ENCODE measurements around the gene AQP5.

AQP5 gene

GRCh38 chr12:49942921-49943624 lies 18.6 kb upstream of the AQP5 start:
- no peak for TF ChIP-seq CTCF (IDR thresholded peaks at IDR 0.05; ENCODE audit: low read depth, low read length)
- DNase-seq (ENCODE audit: extremely low read depth, low read depth), result no peak

- no peak for TF ChIP-seq CTCF (IDR thresholded peaks at IDR 0.05; ENCODE audit: low read depth, low read length)
These were observed 18.1 kb upstream of the AQP5 start for GRCh38 chr12:49943625-49943960.

GRCh38 chr12:49944046-49944445 lies 17.6 kb upstream of the AQP5 start:
- TF ChIP-seq CTCF (IDR thresholded peaks at IDR 0.05; ENCODE audit: low read depth, low read length), result no peak
- DNase-seq (ENCODE audit: extremely low read depth, low read depth), result no peak

More at GRCh38 chr12:49943625-49943960, 18.1 kb upstream of the AQP5 start:
- no peak for DNase-seq (ENCODE audit: extremely low read depth, low read depth)

GRCh38 chr12:49944718-49945117 lies 17.0 kb upstream of the AQP5 start:
- no peak for TF ChIP-seq CTCF (IDR thresholded peaks at IDR 0.05; ENCODE audit: low read depth, low read length)

GRCh38 chr12:49945394-49946080 lies 16.1 kb upstream of the AQP5 start:
- DNase-seq (ENCODE audit: extremely low read depth, low read depth), result peak; percentile 22
- peak; percentile 97 for TF ChIP-seq CTCF (IDR thresholded peaks at IDR 0.05; ENCODE audit: low read depth, low read length)

More at GRCh38 chr12:49944718-49945117, 17.0 kb upstream of the AQP5 start:
- DNase-seq (ENCODE audit: extremely low read depth, low read depth), result no peak

- no peak for TF ChIP-seq CTCF (IDR thresholded peaks at IDR 0.05; ENCODE audit: low read depth, low read length)
- no peak for DNase-seq (ENCODE audit: extremely low read depth, low read depth)
These were observed 15.6 kb upstream of the AQP5 start for GRCh38 chr12:49946086-49946485.

GRCh38 chr12:49946497-49946896 lies 15.2 kb upstream of the AQP5 start:
- TF ChIP-seq CTCF (IDR thresholded peaks at IDR 0.05; ENCODE audit: low read depth, low read length), result no peak
- DNase-seq (ENCODE audit: extremely low read depth, low read depth), result no peak
